GM12892 (cell line): Measurements from ENCODE around the gene SLC6A20.

Experiments
- POLR2A ChIP-seq: IDR thresholded peaks from 2 replicates; pipeline ENCODE4 v1.6.1; 2011; ENCODE audit warnings: low read depth, low read length, control low read depth
- POLR2AphosphoS5 ChIP-seq: IDR thresholded peaks from 2 replicates; pipeline ENCODE4 v1.6.1; 2011; ENCODE audit warnings: low read depth, low read length, control low read depth
- TAF1 ChIP-seq: IDR thresholded peaks from 2 replicates; pipeline ENCODE4 v1.6.1; 2011; ENCODE audit warnings: low read depth, mild to moderate bottlenecking, control low read depth, low read length, borderline replicate concordance

GRCh38 chr3:45753095-45753494, 43.2 kb downstream of the SLC6A20 start:
- TF ChIP-seq POLR2A (no peak), TAF1 (no peak), POLR2AphosphoS5 (no peak)
